HEK293 (cell line): ENCODE results near the gene RNF123.

Experiments
- CTCF ChIA-PET: fragments of 350-600 bp; formaldehyde crosslinking; extraction: SDS; loops from one replicate; lab custom pipeline; 2021; ENCODE audit warnings: antibody characterized with exemption; lab: Yijun Ruan, JAX
- POLR2A ChIA-PET: fragments of 300-600 bp; formaldehyde crosslinking; extraction: SDS; loops from one replicate; lab custom pipeline; 2020; ENCODE audit warnings: antibody characterized with exemption, inconsistent platforms; lab: Yijun Ruan, JAX
- H3K27ac ChIP-seq: fragments of 200-500 bp; sonication (Bioruptor generic); 2 replicates; pipeline ENCODE4 v1.5.1; 2014; ENCODE audit warnings: low read depth, low read length, control low read depth, inconsistent platforms; ENCODE audit errors: extremely low read depth
- H3K36me3 ChIP-seq, 2 experiments: fragments of 200-500 bp in 1 of 2; sonication (Bioruptor generic) in 1 of 2; 1 replicate in 1 of 2; 2 replicates in 1 of 2; pipeline ENCODE4 v1.5.1; 2014 to 2017; ENCODE audit warnings: inconsistent platforms in 2 of 2, low read length in 2 of 2; ENCODE audit not compliant: control insufficient read depth in 2 of 2, insufficient read depth in 1 of 2
- H3K4me1 ChIP-seq: fragments of 200-500 bp; sonication (Bioruptor generic); 2 replicates; pipeline ENCODE4 v1.5.1; 2014; ENCODE audit warnings: mild to moderate bottlenecking, low read length, inconsistent platforms; ENCODE audit not compliant: control insufficient read depth, insufficient read depth
- H3K4me3 ChIP-seq: 2 replicates; pipeline ENCODE4 v1.5.1; 2011; ENCODE audit warnings: low read depth, mild to moderate bottlenecking, control low read depth, low read length, moderate library complexity
- H3K9me3 ChIP-seq: fragments of 200-500 bp; sonication (Bioruptor generic); 2 replicates; pipeline ENCODE4 v1.5.1; 2014; ENCODE audit warnings: low read depth, low read length, inconsistent platforms; ENCODE audit not compliant: control insufficient read depth, insufficient read depth
- ATF2 ChIP-seq: fragments of 450-650 bp; formaldehyde crosslinking; IDR thresholded peaks from 2 replicates; pipeline ENCODE4 v1.5.1; 2016; ENCODE audit warnings: missing biosample characterization, missing genetic modification characterization, low read depth
- HOXA7 ChIP-seq: sonication (generic); formaldehyde crosslinking; IDR thresholded peaks from 2 replicates; pipeline ENCODE4 v1.8.1; 2022; ENCODE audit warnings: missing genetic modification reagents, borderline replicate concordance
- HOXD13 ChIP-seq: sonication (generic); formaldehyde crosslinking; IDR thresholded peaks from 2 replicates; pipeline ENCODE4 v1.8.0; 2022; ENCODE audit warnings: missing genetic modification reagents, borderline replicate concordance
- KLF1 ChIP-seq: fragments of 450-650 bp; formaldehyde crosslinking; IDR thresholded peaks from 2 replicates; pipeline ENCODE4 v1.5.1; 2016; ENCODE audit warnings: missing biosample characterization, missing genetic modification characterization
- PATZ1 ChIP-seq: fragments of 450-650 bp; formaldehyde crosslinking; IDR thresholded peaks from 2 replicates; pipeline ENCODE4 v1.5.1; 2016; ENCODE audit warnings: missing biosample characterization, missing genetic modification characterization
- ZBTB20 ChIP-seq: fragments of 450-650 bp; formaldehyde crosslinking; IDR thresholded peaks from 2 replicates; pipeline ENCODE4 v1.5.1; 2016; ENCODE audit warnings: missing biosample characterization, missing genetic modification characterization
- ZBTB26 ChIP-seq: fragments of 450-650 bp; formaldehyde crosslinking; optimal IDR thresholded peaks from 2 replicates; pipeline ENCODE3; 2016; ENCODE audit warnings: missing biosample characterization, mild to moderate bottlenecking, missing genetic modification characterization
- ZBTB49 ChIP-seq: fragments of 450-650 bp; formaldehyde crosslinking; IDR thresholded peaks from 2 replicates; pipeline ENCODE4 v1.5.1; 2016; ENCODE audit warnings: missing biosample characterization, missing genetic modification characterization, low read depth
- ZFHX2 ChIP-seq: fragments of 450-650 bp; formaldehyde crosslinking; conservative IDR thresholded peaks from 2 replicates; pipeline ENCODE4 v1.5.1; 2016; ENCODE audit warnings: missing biosample characterization, missing genetic modification characterization
- ZNF112 ChIP-seq: fragments of 450-650 bp; formaldehyde crosslinking; IDR thresholded peaks from 2 replicates; pipeline ENCODE4 v1.5.0; 2017; ENCODE audit warnings: missing biosample characterization, missing genetic modification characterization
- ZNF157 ChIP-seq: fragments of 450-650 bp; formaldehyde crosslinking; IDR thresholded peaks from 2 replicates; pipeline ENCODE4 v1.5.1; 2016; ENCODE audit warnings: missing biosample characterization, missing genetic modification characterization
- ZNF174 ChIP-seq: fragments of 450-650 bp; formaldehyde crosslinking; IDR thresholded peaks from 2 replicates; pipeline ENCODE4 v1.5.0; 2017; ENCODE audit warnings: missing biosample characterization, mild to moderate bottlenecking, missing genetic modification characterization
- ZNF214 ChIP-seq: fragments of 450-650 bp; formaldehyde crosslinking; IDR thresholded peaks from 2 replicates; pipeline ENCODE4 v1.5.1; 2017; ENCODE audit warnings: missing biosample characterization, mild to moderate bottlenecking, missing genetic modification characterization, borderline replicate concordance
- ZNF223 ChIP-seq: fragments of 450-650 bp; formaldehyde crosslinking; IDR thresholded peaks from 2 replicates; pipeline ENCODE4 v1.5.1; 2016; ENCODE audit warnings: missing biosample characterization, missing genetic modification characterization
- ZNF24 ChIP-seq: fragments of 450-650 bp; formaldehyde crosslinking; IDR thresholded peaks from 2 replicates; pipeline ENCODE4 v1.5.1; 2016; ENCODE audit warnings: missing biosample characterization, missing genetic modification characterization
- ZNF394 ChIP-seq: fragments of 450-650 bp; formaldehyde crosslinking; IDR thresholded peaks from 2 replicates; pipeline ENCODE4 v1.5.1; 2016; ENCODE audit warnings: missing biosample characterization, missing genetic modification characterization, mild to moderate bottlenecking, moderate library complexity, borderline replicate concordance
- ZNF529 ChIP-seq: fragments of 450-650 bp; formaldehyde crosslinking; IDR thresholded peaks from 2 replicates; pipeline ENCODE4 v1.5.1; 2017; ENCODE audit warnings: missing genetic modification characterization, missing biosample characterization; ENCODE audit not compliant: insufficient replicate concordance
- ZNF561 ChIP-seq: fragments of 450-650 bp; IDR thresholded peaks from 2 replicates; pipeline ENCODE4 v1.5.1; 2018; ENCODE audit warnings: missing biosample characterization, missing genetic modification characterization, borderline replicate concordance
- ZNF596 ChIP-seq: fragments of 450-650 bp; IDR thresholded peaks from 2 replicates; pipeline ENCODE4 v1.5.0; 2018; ENCODE audit warnings: missing biosample characterization, mild to moderate bottlenecking, missing genetic modification characterization, moderate library complexity
- ZNF623 ChIP-seq: fragments of 450-650 bp; formaldehyde crosslinking; IDR thresholded peaks from 2 replicates; pipeline ENCODE4 v1.5.1; 2016; ENCODE audit warnings: missing biosample characterization, missing genetic modification characterization
- ZNF701 ChIP-seq: fragments of 450-650 bp; formaldehyde crosslinking; IDR thresholded peaks from 2 replicates; pipeline ENCODE4 v1.5.1; 2016; ENCODE audit warnings: missing biosample characterization, missing genetic modification characterization
- ZNF768 ChIP-seq: fragments of 450-650 bp; formaldehyde crosslinking; IDR thresholded peaks from 2 replicates; pipeline ENCODE4 v1.5.1; 2018; ENCODE audit warnings: missing biosample characterization, mild to moderate bottlenecking, missing genetic modification characterization
- ZNF776 ChIP-seq: fragments of 450-650 bp; formaldehyde crosslinking; IDR thresholded peaks from 2 replicates; pipeline ENCODE4 v1.5.0; 2017; ENCODE audit warnings: missing biosample characterization, missing genetic modification characterization, borderline replicate concordance
- ZNF792 ChIP-seq: fragments of 450-650 bp; formaldehyde crosslinking; IDR thresholded peaks from 2 replicates; pipeline ENCODE4 v1.5.1; 2016; ENCODE audit warnings: missing biosample characterization, missing genetic modification characterization

RNF123 gene

GRCh38 chr3:49658711-49659110 is 30.6 kb upstream of the RNF123 start:
- no peaks in the 10 kb centered on the region for H3K9me3 ChIP-seq
- H3K4me3 ChIP-seq, result no peak overlapping the region
- POLR2A ChIA-PET, result no interaction called here
- H3K27ac ChIP-seq, result no peak overlapping the region
- no peak for TF ChIP-seq KLF1 (tag by site-specific recombination)
- TF ChIP-seq ZNF223 (tag by site-specific recombination), result no peak
- no peak for TF ChIP-seq ZNF776 (tag by site-specific recombination)
- no peak for TF ChIP-seq ZNF768 (tag by site-specific recombination)
- TF ChIP-seq HOXA7 (CRISPR knock-in tag), result no peak
- no peak for TF ChIP-seq ZNF596 (tag by site-specific recombination)
- no peak for TF ChIP-seq ZNF112 (tag by site-specific recombination)
- TF ChIP-seq ZBTB20, result no peak
- TF ChIP-seq PATZ1, result no peak
- TF ChIP-seq ZNF24 (tag by site-specific recombination), result no peak
- no peak for TF ChIP-seq ZBTB26 (tag by site-specific recombination)
- TF ChIP-seq ATF2 (tag by site-specific recombination), result no peak
- TF ChIP-seq ZNF214, result no peak
- TF ChIP-seq ZNF394 (tag by site-specific recombination), result no peak
- no peak for TF ChIP-seq HOXD13 (CRISPR knock-in tag)
- no peak for TF ChIP-seq ZNF701 (tag by site-specific recombination)
- no peaks in the 10 kb centered on the region for H3K36me3 ChIP-seq
- CTCF ChIA-PET, result no interaction called here
- H3K4me1 ChIP-seq, result no peaks in the 10 kb centered on the region

- Histone ChIP-seq H3K4me3 (no peak overlapping the region), H3K27ac (no peak overlapping the region), H3K9me3 (no peaks in the 10 kb centered on the region), H3K36me3 (no peaks in the 10 kb centered on the region), H3K4me1 (no peaks in the 10 kb centered on the region)
- CTCF ChIA-PET, result no interaction called here
- POLR2A ChIA-PET, result no interaction called here
- TF ChIP-seq ZFHX2 (tag by site-specific recombination) (no peak), ZNF623 (tag by site-specific recombination) (no peak), ZNF157 (tag by site-specific recombination) (no peak), ZNF561 (tag by site-specific recombination) (no peak), ZNF529 (tag by site-specific recombination) (no peak), ZNF174 (tag by site-specific recombination) (no peak), ZBTB49 (tag by site-specific recombination) (no peak), ZNF792 (tag by site-specific recombination) (no peak)
These were observed 29.6 kb upstream of the RNF123 start for GRCh38 chr3:49659756-49660155.
